GM08714 (cell line): ENCODE results near the gene ADGRE1.

Source experiments
- H3K4me3 ChIP-seq: fragments of 200-500 bp; sonication (Bioruptor generic); 2 replicates; pipeline ENCODE4 v1.5.1; 2014; ENCODE audit warnings: mild to moderate bottlenecking, low read length, inconsistent platforms
- ZNF274 ChIP-seq: IDR thresholded peaks from 2 replicates; pipeline ENCODE4 v1.6.1; 2012; ENCODE audit warnings: mild to moderate bottlenecking, low read depth, low read length

ADGRE1 gene

DNA sequence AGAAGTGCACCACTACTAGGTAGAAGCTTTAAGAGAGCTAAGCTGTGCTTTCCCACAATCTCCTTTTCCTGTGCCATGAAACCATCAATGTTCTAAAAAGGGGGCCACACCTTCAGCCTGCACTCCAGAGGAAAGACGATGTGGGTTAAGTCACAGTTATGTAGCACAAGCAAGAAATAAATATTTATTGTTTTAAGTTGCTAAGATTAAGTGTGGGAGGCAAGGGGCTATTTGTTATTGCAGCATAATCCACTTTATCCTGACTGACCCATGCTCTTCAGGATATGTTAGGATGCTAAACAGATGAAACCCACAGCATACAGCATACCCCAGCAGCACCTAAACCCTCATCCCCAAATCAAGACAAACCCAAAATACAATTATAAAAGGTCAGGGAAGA is 69.2 kb downstream of the ADGRE1 start:
- TF ChIP-seq ZNF274: no peak

DNA sequence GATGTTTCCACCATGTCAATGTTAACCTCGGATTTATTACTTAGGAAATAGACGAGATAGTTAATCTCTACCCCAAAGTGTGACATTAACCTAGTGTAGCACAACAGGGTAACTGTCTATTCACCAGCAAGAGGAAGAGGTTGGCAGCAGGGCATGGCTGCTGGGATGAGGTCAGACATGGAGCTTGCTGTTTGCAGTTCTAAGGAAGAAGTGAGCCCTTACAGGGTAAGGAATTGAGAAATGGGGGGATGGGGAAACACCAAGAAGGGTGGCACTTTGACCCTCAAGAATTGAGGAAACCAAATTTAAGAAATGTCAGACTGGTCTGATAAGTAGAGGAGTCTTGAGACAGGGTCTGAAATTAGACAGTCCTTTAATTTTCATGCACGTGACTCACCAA is 71.4 kb downstream of the ADGRE1 start:
- TF ChIP-seq ZNF274: no peak
- no peak overlapping the region for H3K4me3 ChIP-seq

More for the DNA sequence above, 69.2 kb downstream of the ADGRE1 start:
- no peak overlapping the region for H3K4me3 ChIP-seq

DNA sequence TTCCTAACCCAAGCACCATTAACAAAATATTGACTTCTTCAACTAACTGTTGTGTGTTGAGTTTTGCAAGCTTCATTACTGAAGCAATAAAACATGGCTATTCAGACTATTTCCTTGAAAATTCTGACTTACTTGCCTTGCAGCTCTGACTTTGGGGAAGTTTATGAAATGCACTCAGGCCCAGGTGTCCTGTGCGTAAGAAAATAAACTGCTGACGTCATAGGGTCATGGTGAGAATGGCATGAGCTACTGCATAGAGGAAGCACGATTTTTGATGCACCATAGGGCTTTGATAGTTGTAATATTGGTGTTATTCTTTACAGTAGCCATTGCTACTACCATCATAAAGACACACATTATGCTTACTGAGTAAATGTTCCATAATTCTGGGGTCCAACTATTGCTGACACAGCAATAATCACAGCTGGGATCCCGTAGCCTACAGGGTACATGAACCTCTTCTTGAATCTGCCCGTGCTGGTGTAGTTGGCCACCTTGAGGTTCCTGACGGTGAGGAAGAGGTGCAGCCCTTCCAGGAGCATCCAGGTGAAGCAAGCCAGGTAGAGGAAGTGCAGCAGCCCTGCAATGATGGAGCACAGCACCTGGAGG is 76.0 kb downstream of the ADGRE1 start:
- no peak for TF ChIP-seq ZNF274
- no peak overlapping the region for H3K4me3 ChIP-seq

DNA sequence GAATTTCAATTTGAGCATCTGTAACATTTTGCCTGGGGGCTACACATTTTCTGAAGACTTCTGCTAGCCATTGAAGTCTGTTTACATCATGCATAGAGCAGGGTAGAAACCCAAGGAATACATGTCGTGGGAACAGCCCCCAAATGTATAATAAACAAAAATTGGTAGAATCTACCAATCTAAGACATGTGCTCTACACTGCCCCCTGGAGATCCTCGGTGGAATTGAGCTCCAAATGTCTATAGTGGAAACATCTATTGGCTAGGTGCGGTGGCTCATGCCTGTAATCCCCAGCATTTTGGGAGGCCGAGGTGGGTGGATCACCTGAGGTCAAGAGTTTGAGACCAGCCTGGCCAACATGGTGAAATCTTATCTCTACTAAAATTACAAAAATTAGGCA is 76.6 kb downstream of the ADGRE1 start:
- TF ChIP-seq ZNF274: no peak
- H3K4me3 ChIP-seq: no peak overlapping the region

DNA sequence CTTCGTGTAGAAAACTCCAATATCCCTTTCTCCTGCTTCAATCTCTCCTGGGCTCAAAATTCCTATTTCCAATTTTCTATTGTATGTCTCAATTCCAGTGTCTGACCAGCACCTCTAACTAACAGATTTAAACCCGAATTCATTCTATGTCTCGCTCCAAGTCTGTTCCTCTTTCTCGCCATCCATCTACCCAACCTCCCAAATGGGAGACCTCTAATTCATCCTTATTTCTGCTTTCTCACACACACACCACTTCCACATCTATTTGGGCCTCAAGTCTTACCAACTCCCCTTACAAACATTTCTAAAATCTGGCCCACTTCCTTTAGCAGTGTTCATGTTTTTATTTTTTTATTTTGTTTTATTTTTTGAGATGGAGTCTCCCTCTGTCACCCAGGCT is 80.6 kb downstream of the ADGRE1 start:
- no peak for TF ChIP-seq ZNF274
- H3K4me3 ChIP-seq: no peak overlapping the region

DNA sequence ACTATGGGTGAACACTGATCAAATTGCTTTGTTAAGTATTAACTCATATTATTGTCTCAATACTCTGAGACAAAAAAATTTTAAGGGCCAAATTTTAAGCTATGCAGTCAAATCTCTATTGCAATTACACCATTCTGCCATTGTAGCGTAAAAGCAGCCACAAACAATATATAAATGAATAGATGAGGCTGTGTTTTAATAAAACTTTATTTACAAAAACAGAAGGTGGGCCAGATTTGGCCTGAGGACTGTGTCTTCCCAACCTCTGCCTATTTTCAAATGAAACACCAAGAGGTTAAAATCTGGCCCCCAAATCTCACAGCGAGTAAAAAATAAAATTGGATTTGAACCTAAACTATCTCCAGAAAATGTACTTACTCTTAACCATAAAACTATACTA is 82.1 kb downstream of the ADGRE1 start:
- no peak for TF ChIP-seq ZNF274
- no peak overlapping the region for H3K4me3 ChIP-seq

DNA sequence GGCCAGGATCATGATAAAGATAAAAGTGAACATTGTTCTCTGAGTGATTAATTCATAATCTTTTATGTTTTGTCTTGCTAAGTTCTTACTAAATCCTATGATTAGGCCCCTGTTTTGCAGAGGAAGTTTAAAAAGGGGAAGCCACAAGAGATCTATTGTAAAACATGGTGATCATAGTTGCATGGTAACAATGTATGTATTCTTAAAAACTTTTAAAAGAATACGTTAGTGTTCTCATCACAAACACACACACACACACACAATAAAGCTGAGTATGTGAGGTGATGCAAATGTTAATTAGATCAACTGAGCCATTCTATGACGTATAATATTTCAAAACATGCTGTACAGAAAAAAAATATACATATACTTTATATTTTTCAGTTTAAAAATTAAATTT is 82.6 kb downstream of the ADGRE1 start:
- H3K4me3 ChIP-seq: no peak overlapping the region
- no peak for TF ChIP-seq ZNF274

DNA sequence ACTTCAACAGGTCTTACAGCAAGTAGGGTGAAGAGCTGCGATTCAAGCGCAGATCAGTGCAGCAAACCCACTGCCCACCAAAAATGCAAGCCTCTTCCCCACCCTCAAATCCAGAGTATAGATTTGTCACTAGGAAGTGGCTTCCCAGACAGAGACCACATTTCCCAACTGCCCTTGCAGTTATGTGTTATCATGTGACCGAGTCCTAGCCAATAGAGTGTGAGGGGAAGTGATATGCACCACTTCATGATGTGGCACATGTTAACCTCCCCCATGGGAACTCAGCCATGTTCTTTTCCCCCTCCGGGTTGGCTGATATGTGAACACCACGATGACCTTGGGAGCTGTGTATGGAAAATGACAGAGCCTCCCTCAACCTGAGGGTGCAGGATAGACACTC is 83.1 kb downstream of the ADGRE1 start:
- TF ChIP-seq ZNF274: no peak
- no peak overlapping the region for H3K4me3 ChIP-seq

DNA sequence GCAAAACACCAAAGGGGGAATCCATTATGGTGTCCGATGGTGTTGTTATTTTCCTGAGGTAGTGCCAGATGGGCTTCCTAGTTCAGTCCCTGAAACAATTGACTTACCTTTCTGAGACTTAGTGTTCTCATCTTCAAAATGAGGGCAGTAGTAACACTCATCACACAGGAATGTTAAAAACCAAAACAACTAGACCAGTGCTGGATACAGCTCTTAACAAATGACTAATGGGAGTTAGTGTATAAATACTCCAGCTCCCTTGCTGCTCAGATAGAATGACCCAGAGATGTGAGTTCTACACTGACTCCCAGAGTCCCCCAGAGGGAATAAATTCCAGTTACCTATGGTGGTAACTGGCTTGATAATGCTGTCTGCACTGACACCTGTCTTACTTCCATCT is 84.0 kb downstream of the ADGRE1 start:
- no peak for TF ChIP-seq ZNF274
- no peak overlapping the region for H3K4me3 ChIP-seq

DNA sequence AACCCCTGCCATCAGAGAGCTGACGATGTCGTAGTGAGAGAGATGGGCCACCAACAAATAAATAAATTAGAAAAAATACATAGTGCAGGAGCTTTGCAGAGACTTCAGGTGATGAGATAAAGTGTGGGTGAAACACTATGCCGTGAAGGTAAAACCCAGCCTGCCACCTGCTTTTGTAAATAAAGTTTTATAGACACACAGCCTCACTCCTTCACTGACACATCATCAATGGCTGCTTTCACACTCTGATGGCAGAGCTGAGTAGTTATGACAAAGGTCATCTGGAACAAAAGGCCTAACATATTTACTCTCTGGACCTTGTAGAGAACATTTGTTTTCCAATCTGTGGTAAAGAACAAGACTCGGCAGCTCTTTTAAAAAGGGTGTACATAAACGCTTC is 88.8 kb downstream of the ADGRE1 start:
- no peak overlapping the region for H3K4me3 ChIP-seq
- no peak for TF ChIP-seq ZNF274

DNA sequence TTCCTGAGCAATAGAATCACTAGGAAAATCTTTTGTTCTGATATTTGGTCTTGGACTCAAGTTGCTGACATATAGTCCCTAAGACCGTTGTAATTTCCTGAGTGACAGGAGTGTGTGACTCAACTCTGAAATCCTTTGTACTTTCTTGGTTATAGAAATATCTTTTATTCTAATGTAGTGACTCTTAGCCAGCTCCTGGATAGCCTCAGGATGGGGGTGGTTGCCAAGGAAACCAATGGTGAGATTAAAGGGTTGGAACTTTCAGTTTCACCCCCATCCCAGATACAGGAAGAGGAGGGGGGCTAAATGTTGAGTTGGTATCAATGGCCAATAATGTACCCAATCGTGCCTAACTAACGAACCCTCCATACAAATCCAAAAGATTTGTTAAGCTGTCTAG is 92.0 kb downstream of the ADGRE1 start:
- no peak for TF ChIP-seq ZNF274
- H3K4me3 ChIP-seq: no peak overlapping the region

DNA sequence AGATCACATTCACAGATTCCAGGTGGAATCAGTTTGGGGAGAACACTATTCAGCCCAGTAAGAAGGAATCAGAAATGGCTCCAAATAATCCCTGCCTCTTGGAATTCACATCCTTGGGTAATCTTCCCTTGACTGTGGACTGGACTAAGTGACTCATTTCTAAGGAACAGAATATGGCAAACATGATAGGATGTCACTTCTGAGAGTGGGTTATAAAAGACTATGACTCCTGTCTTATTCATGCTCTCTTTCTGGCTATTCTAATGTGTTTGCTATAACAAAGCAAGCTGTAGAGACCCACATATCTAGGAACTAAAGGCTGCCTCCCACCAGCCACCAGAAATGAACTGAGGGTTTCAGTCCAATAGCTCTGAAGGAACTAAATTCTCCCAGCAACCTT is 96.1 kb downstream of the ADGRE1 start:
- H3K4me3 ChIP-seq: no peak overlapping the region
- no peak for TF ChIP-seq ZNF274

DNA sequence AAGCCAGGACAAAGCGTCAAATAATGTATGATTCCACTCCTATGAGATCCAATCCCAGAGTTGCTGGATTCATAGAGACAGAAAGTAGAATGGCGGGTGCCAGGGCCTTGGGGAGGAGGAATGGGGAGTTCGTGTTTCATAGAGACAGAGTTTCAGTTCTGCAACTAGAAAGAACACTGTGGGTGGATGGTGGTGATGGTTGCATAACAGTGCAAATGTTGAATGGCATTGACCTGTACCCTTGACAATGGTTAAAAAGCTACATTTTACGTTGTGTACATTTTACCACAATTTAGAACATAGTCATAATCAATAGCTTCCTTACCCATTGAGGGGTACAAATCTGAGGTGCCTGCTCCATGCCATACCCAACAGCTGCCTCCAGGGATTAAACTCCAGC is 100.5 kb downstream of the ADGRE1 start:
- no peak overlapping the region for H3K4me3 ChIP-seq
- no peak for TF ChIP-seq ZNF274

DNA sequence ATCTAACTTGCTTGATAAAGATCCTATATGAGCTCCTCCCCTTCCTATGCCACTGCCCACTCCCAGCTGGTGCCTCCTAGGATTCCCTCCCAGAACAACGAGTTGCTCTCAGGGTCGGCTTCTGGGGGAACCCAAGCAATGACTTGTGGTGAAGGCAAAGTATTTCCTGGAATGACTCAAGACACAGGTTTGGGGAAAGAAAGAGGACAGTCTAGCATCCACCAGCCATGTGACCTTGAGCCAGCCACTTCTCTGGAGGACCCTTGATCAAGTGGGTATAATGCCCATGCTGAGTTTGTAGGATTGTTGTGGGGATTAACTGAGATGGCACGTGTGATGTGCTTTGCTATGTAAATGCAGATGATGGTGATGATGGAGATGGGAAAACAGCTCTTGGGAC is 100.9 kb downstream of the ADGRE1 start:
- no peak for TF ChIP-seq ZNF274
- no peak overlapping the region for H3K4me3 ChIP-seq
